GM21528 (cell line): ENCODE data around the gene NCOA3.
"Not testable (repeated sequence)": the region's sequence is repeated elsewhere in the genome, so short reads cannot be mapped to it uniquely, and the experiment has no call there.

ENCODE experiments used
- ATAC-seq: cut with Tn5 transposase; IDR thresholded peaks from one replicate; pipeline ENCODE4 v1.9.1; 2021; ENCODE audit warnings: mild to moderate bottlenecking, moderate library complexity; ENCODE audit not compliant: unreplicated experiment, low FRiP score

Gene NCOA3

DNA sequence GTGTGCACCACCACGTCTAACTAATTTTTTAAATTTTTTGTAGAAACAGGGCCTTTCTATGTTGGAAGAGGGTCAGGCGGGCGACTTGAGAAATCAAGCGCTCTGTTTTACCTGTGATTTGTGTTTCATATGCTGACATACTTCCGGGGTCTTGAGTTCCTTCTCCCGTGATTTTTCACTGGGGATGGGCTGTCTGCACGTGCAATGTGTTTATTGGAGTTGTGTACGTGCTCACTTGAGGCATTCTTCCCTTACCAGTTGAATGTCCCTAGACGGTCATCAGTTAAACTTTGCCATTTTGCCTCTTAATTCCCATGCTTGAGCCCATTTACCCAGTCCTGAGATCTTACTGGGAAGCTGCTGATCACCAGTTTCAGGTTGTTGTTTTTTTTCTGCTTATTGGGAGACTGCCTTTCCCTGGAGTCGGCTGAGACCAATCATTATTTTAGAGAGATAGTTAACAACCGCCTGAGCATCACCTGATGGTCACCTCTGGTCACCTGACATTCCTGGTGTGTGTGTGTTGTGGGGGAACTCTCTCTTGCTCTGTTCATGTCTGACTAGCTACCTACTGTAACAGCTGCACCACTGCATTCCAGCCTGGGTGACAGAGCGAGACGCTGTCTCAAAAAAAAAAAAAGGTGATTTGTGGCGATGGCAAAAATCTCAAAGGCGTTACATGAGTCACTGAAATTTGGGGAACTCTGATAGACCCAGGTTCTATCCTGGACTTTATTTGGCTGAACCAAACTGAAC is 34.8 kb upstream of the NCOA3 start:
- ATAC-seq, result no peak

DNA sequence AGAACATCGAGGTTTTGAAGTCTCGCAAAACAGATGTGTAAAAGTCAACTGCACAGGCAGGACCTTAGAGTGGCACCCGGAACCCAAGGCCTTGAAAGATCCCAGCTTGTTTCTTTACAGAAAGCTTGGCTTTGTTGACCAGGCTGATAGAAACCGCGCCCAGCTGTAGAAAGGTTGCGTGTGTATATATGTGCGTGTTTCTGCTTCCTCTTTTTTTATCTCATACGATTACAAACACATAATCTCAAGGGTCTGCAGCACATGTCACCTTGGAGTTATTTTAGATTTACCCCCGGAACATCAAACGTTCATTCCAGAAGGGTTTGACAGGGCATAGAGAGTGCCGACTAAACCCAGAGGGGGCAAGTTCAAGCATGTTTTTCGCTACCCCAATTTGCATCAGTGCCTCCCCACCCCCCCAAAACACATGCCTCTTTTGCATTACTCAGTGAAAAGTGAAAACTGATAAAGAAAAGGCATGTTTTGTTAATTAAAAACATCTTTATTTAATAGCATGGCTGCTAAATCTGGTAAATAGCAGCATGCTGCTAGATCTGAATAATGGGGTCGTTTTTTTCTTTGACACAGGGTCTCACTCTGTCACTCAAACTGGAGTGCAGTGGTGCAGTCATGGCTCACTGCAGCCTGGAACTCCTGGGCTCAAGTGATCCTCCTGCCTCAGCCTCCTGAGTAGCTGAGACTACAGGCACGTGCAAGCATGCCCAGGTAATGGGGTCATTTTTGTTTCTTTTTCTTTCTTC is 33.2 kb upstream of the NCOA3 start:
- ATAC-seq, result no peak

DNA sequence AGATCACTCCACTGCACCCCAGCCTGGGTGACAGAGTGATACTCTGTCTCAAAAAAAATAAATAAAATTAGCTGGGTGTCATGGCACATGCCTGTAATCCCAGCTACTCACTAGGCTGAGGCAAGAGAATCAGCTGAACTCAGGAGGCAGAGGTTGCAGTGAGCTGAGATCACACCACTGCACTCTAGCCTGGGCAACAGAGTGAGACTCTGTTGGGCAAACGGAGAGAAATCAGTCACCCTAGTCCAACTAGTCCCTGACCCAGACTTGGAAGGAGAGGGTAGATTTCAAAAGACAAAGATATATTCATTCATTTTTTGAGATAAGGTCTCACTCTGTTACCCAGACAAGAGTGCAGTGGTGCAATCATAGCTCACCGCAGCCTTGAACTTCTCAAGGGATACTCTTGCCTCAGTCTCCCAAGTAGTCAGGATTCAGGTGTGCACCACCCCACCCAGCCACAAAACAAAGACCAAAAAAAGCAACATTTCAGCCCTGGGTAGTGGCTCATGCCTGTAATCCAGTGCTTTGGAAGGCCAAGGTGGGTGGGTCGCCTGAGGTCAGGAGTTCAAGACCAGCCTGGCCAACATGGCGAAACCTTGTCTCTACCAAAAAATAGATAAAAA is 26.2 kb upstream of the NCOA3 start:
- ATAC-seq, result no peak

DNA sequence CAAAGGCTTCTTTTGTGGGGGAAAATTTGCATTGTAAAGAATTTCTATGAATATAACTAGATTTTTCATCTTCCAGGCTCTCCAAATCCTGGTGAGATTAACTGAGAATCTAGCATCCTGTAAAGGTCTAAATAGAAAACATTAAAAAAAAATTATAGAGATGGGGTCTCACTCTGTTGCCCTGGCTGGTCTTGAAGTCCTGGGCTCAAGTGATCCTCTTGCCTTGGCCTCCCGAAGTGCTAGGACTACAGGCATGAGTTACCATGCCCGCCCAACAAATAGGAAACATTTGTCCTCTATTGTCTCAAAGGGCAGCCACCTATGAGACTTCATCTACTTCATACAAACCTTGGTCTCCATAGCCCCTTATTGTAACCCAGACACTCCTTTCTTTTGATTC is 25.2 kb upstream of the NCOA3 start:
- no peak for ATAC-seq

DNA sequence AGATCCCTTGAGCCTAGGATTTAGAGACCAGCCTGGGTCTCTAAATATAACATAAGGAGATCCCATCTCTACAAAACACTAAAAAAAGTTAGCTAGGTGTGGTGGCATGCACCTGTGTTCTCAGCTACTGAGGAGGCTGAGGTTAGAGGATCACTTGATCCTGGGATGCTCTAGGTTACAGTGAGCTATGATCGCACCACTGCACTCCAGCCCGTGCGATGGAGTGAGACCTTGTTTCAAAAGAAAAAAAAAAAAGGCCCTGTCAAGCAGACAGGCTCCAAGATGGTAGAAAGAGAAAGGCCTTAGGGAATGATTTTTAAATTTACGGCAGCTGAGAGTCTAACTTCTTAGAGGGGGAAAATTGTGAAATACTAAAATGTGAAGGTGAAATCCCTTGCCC is 22.6 kb upstream of the NCOA3 start:
- ATAC-seq, result no peak

DNA sequence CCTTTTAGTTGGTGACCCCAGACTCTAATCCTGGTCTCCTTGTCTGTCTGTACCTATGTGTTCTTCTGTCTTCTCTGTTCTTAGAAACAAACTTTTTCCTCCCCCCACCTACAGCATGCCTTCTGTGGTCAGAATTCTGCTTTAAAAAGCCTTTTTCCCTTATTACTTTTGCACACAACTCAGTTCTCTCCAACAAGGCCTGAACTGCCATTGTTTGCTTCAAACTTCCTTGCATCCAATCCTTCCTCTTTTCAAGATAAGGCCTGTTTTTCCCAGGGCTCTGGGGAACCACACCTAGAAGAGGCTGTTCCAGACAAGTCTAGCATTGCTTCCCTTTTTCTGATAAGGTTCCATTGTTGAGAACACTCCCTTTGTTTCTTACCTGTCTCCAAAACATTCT is 22.2 kb upstream of the NCOA3 start:
- ATAC-seq, result no peak

DNA sequence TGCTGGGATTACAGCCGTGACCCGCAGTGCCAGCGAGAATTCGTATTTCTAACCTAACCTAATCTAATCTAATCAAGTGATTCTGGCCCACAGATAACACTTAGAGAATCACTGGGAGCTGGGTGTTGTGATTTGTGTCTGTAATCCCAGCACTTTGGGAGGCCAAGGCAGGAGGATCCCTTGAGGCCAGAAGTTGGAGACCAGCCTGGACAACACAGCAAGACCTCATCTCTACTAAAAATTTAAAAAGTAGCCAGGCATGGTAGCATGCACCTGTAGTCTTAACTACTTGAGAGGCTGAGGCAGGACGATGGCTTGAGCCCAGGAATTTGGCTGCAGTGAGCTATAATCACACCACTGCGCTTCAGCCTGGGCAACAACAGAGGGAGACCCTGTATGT is 21.4 kb upstream of the NCOA3 start:
- no peak for ATAC-seq

DNA sequence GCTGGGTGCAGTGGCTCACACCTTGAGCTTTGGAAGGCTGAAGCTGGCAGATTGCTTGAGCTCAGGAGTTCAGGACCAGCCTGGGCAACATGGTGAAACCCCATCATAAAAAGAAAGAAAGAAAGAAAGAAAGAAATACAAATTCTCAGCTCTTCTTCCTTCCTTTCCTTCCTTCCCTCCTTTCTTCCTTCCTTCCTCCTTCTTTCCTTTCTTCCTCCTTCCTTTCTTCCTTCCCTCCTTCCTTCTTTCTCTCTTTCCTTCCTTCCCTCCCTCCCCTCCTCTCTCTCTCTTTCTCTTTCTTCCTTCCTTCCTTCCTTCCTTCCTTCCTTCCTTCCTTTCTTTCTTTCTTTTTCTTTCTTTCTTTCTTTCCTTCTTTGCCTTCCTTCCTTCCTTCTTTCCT is 21.0 kb upstream of the NCOA3 start:
- no peak for ATAC-seq

DNA sequence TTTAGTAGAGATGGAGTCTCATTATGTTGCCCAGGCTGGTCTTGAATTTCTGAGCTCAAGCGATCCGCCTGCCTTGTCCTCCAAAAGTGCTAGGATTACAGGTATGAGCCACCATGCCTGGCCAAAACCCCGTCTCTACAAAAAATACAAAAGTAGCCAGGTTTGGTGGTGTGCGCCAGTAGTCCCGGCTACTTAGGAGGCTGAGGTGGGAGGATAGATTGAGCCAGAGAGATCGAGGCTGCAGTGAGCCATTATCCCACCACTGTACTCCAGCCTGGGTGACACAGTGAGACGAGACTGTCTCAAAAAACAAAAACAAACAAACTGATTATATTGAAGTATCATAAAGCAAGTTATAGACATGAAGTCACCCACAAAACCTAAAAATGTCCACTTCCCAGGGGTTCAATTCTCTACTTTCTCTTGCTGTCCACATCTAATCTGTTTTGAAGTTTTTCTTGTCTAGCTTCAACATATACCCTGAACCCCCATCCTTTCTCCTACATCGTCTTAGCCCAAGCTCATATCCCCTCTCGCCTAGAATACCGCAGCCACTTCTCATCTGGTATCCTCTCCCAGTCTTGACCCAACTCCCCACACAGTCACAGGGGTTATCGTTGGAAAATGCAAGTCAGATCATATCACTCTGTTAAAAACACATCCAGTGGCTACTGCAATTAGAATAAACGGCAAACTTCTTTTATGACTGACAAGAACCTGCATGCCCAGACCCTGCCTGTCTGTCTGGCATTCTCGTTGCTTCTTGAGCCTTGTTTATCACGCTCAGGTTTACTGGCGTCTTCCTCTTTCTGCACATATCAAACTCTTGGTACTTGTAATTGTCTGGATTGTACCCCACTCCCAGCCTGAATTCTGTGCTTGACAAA is 20.1 kb upstream of the NCOA3 start:
- no peak for ATAC-seq

DNA sequence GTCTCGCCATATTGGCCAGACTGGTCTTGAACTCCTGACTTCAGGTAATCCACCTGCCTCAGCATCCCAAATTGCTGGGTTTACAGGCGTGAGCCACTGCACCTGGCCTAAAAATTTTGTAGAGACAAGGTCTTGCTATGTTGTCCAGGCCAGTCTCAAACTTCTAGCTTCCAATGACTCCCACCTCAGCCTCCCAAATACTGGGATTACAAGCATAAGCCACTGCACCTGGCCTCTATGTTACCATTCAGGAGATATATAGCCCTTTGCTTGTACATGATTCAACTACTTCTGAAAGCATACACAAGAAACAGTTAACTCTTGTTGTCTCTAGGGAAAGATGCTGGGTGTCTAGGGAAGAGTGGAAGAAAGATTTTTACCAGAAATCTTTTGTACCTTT is 19.0 kb upstream of the NCOA3 start:
- no peak for ATAC-seq

DNA sequence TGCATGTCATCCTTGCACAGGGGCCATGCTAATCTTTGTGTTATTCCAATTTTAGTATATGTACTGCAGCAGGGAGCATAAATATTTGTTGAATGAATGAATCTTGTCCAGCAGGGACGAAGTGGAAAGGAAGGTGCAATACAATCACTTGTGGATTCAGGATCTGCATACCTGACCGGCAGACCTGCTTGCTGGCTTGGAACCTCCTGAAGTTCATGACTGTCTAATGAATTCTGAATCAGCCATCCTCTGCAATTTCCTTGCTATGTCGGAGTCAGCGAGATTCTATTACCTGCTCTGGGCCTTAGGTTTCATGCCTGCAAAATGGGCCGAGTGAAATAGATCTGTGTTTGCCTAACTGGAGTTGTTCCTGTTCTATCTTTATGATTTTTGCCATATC is 17.4 kb upstream of the NCOA3 start:
- no peak for ATAC-seq

DNA sequence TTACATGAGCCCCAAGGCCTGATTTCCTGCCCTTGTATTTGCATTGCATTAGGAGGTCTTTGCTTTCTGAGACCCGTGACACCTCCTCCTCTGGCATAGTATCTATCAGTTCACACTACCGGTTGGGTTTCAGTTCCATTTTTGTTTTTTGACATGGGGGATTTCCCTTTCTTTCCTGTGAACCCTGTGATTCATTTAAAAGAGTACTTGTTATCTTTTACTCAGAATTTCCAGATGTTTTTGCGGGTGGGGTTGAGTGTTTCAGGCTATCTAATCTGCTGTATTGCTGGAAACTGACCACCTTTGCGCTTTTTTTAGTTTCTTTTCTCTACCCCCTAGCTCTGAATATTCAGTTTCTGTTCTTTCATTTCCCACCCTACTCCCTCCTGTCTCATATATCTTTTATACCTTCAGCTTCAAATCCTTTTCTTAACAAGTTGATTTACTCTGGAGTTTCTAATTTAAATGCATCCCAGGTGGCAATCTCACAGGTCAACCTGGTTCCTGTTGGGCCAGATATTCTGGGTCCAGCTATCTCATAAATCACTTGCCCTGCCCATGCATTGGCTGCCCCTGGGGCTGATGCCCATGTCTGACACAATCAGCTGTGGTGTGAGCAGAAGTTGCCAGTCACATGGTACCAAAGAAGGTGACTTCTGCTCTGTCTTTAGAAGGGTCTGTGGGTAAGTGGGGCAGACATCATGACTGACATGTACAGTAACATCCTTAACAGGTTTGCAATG is 14.3 kb upstream of the NCOA3 start:
- ATAC-seq, result peak; percentile 63

DNA sequence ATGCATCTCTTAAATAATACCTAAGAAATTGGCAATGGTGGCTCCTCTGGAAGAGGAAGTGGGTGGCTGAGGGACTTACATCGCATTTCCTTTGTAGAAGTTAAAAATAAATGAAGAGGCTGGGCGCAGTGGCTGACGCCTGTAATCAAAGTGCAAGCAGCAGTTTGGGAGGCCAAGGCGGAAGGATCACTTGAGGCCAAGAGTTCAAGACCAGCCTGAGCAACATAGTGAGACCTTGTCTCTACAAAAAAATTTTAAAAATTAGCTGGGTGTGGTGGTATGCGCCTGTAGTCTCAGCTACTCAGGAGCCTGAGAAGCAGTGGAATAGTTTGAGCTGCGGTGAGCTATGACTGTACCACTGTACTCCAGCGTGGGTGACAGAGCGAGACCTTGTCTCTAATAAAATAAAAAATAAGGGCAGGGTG is 12.2 kb upstream of the NCOA3 start:
- ATAC-seq, result no peak

DNA sequence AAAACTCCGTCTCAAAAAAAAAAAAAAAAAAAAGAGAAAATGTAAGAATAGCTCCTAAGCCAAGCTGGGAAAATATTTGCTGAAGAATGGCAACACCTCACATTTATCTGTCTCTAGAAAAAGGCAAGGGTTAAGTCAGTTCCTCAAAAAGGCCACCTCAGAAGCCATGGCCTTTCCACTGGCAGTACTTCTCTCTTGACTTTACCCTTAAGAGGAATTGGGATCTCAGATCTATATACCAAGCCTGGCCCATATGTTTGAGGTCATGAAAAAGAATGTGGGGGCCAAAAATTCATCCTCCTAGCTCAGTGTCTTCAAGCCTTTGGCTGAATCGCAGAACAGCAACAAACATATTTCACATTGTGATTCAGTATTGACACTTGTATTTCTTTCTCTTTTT is 10.9 kb upstream of the NCOA3 start:
- ATAC-seq, result no peak

DNA sequence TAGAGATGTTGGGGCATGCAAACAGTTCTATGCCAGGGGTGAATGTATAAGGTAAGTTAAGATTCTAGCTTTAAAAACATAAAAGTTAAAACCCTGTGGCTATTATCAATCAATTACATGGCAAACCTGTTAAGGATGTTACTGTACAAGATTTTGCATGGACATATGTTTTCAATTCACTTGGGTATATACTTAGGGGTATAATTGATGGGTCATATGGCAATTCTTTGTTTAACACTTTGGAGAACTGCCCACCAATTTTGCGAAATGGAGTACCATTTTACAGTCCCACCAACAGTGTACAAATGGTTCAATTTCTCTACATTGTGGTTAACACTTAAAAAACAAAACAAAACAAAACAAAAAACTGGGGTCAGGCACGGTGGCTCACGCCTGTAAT is 9.4 kb upstream of the NCOA3 start:
- no peak for ATAC-seq

DNA sequence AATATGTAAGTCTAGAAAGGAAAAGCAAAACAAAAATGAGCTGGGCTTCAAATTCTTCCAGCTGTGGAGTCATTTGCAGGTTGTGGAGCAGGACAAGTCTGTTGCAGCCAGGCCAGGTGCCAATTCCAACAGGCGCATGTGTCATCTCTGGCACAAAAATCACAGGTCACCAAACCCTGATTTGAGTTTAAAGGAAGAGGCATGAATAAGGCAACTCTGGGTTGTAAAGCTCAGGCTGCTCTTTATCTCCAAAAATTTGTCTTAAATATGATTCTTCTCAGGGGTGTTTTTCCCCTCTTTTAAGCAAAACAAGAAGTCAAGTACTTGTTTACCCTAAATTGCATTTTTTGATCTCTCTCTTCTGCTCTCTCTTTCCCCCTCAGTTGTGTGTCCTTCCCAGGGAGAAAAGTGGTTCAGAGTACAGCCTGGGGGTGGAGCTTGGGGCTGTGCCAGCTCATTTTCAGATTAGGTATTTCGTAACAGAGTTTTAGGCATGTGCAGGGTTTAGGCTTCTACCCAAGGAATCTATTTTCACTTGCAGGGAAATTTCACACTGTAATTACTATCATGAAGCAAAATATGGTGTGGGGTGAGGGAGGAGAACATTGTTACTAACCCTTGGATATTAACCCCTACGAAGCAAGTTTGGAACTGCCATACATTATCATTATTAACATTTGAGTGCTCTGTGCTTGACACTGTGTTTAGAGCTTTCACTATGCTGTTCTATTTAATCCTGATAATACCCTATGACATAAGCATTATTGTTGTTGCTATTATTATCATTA is 8.3 kb upstream of the NCOA3 start:
- no peak for ATAC-seq

DNA sequence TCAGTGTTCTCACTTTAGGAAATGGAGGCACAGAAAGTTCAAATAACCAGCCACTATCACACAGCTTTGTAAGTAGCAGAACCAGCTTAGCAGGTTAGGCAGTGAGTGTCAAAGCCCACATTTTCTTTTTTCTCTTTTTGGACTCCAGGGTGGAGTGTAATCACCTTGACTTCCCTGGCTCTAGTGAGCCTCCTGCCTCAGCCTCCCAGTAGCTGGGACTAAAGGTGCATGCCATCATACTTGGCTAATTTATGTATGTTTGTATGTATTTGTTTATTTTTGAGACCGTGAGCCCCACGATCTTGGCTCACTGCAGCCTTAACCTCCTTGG is 7.8 kb upstream of the NCOA3 start:
- no peak for ATAC-seq

DNA sequence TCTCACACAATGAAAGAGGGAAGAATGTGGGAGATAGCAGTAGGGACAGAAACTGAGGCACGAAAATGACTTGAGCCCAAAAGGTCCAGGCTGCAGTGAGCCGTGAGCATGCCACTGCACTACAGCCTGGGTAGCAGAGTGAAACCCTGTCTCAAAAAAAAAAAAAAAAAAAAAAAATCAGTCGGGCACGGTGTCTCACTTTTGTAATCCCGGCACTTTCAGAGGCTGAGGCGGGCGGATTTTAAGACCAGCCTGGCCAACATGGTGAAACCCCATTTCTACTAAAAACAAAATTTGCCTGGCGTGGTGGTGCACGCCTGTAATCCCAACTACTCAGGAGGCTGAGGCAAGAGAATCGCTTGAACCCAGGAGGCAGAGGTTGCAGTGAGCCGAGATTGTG is 7.1 kb upstream of the NCOA3 start:
- ATAC-seq, result not testable (repeated sequence)

DNA sequence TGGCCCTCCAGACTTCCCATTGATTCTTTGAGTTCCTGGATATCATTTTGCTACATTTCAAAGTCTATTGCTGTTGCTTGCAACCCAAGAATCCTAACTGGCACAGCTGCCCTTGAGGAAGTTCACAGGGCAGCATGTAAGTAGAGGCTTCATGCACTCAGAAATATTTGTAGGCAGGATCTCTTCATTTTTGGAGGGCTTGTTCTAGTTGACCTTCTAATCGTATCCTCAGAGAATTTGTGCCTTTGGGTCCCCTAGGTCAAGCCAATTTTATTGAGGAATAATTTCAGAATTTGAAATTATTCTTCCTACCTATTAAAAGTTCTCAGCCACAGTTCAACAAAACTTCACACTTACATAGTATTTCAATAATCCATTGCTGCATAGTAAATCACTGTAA is 5.6 kb upstream of the NCOA3 start:
- ATAC-seq, result no peak
